GM12801 (cell line): ENCODE results near the gene CALHM6.

Experiments
- TF ChIP-seq, protein P1 (sequence below): IDR thresholded peaks from one replicate; pipeline ENCODE4 v1.5.1; 2011; ENCODE audit warnings: control low read depth; ENCODE audit not compliant: insufficient read length; ENCODE audit errors: extremely low read depth

CALHM6 gene

DNA sequence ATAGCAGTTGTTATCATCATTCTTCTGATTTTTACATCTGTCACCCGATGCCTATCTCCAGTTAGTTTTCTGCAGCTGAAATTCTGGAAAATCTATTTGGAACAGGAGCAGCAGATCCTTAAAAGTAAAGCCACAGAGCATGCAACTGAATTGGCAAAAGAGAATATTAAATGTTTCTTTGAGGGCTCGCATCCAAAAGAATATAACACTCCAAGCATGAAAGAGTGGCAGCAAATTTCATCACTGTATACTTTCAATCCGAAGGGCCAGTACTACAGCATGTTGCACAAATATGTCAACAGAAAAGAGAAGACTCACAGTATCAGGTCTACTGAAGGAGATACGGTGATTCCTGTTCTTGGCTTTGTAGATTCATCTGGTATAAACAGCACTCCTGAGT lies 2.1 kb downstream of the CALHM6 start:
- TF ChIP-seq, protein P1, sequence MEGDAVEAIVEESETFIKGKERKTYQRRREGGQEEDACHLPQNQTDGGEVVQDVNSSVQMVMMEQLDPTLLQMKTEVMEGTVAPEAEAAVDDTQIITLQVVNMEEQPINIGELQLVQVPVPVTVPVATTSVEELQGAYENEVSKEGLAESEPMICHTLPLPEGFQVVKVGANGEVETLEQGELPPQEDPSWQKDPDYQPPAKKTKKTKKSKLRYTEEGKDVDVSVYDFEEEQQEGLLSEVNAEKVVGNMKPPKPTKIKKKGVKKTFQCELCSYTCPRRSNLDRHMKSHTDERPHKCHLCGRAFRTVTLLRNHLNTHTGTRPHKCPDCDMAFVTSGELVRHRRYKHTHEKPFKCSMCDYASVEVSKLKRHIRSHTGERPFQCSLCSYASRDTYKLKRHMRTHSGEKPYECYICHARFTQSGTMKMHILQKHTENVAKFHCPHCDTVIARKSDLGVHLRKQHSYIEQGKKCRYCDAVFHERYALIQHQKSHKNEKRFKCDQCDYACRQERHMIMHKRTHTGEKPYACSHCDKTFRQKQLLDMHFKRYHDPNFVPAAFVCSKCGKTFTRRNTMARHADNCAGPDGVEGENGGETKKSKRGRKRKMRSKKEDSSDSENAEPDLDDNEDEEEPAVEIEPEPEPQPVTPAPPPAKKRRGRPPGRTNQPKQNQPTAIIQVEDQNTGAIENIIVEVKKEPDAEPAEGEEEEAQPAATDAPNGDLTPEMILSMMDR = no peak

DNA sequence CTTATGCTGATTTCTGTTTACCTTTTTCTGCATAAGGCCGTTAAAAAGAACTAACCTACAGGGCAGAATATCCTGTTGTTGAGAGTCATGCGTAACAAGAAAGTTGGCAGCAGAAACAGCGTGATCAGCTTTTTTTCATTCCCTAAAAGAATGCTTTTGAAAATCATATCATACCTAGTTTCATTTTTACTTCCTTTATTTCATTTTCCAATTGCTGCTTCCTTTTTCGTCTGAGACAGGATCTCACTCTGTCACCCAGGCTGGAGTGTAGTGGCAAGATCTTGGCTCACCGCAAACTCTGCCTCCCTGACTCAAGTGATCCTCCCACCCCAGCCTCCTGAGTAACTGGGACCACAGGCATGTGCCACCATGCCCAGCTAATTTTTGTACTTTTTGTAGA lies 4.1 kb downstream of the CALHM6 start:
- TF ChIP-seq, protein P1 = no peak

DNA sequence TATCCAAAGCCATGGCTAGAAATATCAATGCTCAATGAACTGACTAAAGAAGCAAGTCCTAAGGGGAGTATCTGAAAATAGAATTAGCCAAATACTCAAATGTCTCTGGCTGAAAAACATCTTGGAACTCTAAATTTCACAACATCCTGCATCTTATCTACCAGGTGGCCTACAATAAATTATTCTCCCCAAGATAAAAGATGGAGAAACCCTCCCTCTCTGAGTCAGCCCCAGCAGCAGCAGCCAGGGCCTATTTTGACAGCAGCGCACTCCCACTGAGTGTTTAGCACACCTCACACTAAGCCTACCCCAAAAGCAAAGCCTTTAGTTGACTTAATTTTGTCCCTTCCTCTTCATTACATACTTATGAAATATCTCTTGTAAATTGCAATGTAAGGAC lies 5.9 kb downstream of the CALHM6 start:
- TF ChIP-seq, protein P1 = no peak

DNA sequence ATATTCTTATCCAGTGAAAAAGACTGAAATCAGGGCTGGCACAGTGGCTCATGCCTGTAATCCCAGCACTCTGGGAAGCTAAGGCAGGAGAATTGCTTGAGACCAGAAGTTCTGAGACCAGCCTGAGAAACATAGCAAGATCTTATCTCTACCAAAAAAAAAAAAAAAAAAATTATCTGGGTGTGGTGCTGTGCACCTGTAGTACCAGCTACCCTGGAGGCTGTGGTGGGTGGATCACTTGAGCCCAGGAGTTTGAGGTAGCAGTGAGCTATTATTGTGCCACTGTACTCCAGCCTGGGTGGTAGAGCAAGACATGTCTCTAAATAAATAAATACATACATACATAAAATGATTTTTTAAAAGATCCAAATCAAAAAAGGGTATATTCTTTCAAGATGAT lies 6.3 kb downstream of the CALHM6 start:
- TF ChIP-seq, protein P1 = no peak

DNA sequence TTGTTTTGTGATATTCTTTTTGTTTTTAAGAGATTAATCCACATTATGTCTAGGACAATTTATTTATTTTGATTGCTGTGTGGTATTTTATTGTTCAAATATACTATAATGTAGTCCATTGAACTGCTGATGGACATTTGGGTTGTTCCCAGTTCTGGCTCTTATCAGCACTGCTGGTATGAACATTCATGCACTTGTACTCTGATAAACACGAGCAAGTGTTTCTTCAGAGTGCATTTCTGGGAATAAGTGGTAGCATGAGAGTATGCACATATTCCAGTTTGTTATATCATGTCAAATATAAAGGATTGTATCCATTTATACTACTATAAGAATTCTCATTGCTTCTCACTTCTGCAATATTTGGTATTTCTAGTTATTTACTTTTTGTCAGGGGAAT lies 7.1 kb downstream of the CALHM6 start:
- TF ChIP-seq, protein P1 = no peak

DNA sequence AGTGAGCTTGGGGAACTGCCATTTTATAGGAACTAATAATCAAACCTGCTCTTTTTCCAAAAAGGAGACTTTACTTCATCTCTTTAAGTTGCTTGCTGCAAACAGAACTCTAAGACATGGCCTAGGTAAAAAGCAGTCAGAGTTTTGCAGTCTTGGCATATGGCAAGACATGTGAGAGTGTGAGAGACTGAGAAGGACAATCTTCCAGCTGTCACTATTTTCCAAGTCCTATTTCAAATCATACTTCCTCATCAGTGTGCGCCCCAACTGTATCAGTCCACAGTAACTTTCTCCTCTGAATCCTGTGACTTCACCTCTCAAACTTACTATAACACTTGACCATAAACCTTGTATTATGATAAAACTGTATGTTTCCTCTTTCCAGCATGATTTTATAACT lies 10.4 kb downstream of the CALHM6 start:
- TF ChIP-seq, protein P1 = no peak

DNA sequence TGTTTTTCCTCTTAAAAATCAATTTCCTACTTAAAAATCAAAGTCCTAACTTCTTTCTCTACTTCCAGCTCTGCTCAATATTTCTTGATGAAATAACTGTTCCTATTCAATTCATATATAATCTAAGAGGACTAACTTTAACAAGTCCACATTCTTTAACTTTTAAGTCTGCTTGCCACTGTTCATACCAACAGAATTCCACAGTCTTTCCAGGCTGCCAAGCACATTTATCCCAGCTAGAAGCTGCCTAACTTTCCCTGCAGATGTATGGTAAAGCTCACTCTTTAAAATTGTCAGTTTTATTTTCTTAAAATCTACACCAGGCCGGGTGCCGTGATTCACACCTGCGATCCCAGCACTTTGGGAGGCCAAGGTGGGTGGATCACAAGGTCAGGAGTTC lies 11.5 kb downstream of the CALHM6 start:
- TF ChIP-seq, protein P1 = no peak

DNA sequence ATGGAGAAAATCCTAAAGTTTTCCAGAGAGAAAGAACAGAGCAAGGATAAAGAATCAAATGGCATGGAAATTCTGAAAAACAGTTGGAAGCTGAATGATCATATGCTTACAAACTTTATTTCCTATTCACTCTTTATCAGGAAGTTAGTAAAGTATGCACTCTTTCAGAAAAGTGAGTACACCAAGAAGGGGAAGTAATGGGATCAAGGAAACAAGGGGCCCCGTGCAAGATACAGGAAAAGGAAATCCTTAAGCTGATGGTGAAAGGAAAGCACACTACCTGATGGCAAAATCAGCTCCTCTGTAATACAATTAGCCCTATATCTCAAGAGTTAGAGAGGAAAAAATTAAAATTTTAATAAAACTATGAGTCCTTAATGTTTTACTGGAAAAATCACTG lies 14.0 kb downstream of the CALHM6 start:
- TF ChIP-seq, protein P1 = no peak
